ENCODE measurements around the gene HCN2. TPM values are rescaled to one million over a fixed set of nuclear protein-coding genes. Genes with fewer than 3 reads are reported as not detected.

The HCN2 gene
- total and polyA plus RNA-seq, 2 of the 8 experiments (the other 6 are each of a cell fraction or from before 2014, with no cell fraction given) = 1.0 to 4.0 TPM

GRCh38 chr19:596263-596655 lies 6.6 kb downstream of the HCN2 start:
- Histone ChIP-seq H2BK5ac (ENCODE audit: low read depth, low read length) (no peak overlapping the region), H4K8ac (ENCODE audit: extremely low read depth, insufficient read depth, low read length) (peak overlapping the region; percentile 25; the same call in 1 of the 2 replicates), H3K9me3 (ENCODE audit: insufficient read depth in 2 of 2, low read depth in 1 of 2, low read length in 1 of 2) (peaks cover 0 to 2% of the 10 kb centered on the region in 2 experiments; a peak in 1 of 4 replicates), H3K23ac (ENCODE audit: insufficient read length) (no peak overlapping the region), H2BK120ac (replicated peaks; ENCODE audit: low read depth, low read length) (no peak overlapping the region), H3K4ac (replicated peaks; ENCODE audit: insufficient read length, low read depth, low read length) (no peak overlapping the region), H4K20me1 (replicated peaks in 1 of 2; ENCODE audit: control insufficient read depth in 1 of 2, insufficient read depth in 2 of 2, low read length in 2 of 2) (peaks cover 2 to 5% of the 10 kb centered on the region in 2 experiments), H3K14ac (ENCODE audit: insufficient read length) (no peak overlapping the region), H3K27ac (ENCODE audit: low read depth, low read length) (no peak overlapping the region), H3K4me2 (ENCODE audit: insufficient read depth in 1 of 2, low read depth in 2 of 2, low read length in 2 of 2) (no peak overlapping the region), H3K79me1 (ENCODE audit: low read depth, low read length) (no peaks in the 10 kb centered on the region), H2BK12ac (ENCODE audit: low read depth, low read length) (no peak overlapping the region), H3K9ac (replicated peaks in 1 of 4; ENCODE audit: extremely low read depth in 1 of 4, low read depth in 3 of 4, low read length in 3 of 4) (no peak overlapping the region), H3K79me2 (ENCODE audit: control insufficient read depth in 1 of 2, insufficient read depth in 2 of 2, low read length in 2 of 2) (no peaks in the 10 kb centered on the region), H4K5ac (ENCODE audit: insufficient read length, low read depth, low read length) (no peak overlapping the region), H2AK5ac (ENCODE audit: low read depth, low read length) (no peak overlapping the region), H3K36me3 (ENCODE audit: control insufficient read depth in 2 of 4, insufficient read depth in 4 of 4, low read length in 3 of 4) (no peaks in the 10 kb centered on the region), H3K4me1 (replicated peaks in 1 of 4; ENCODE audit: control insufficient read depth in 3 of 4, insufficient read depth in 4 of 4, low read length in 3 of 4) (no peaks in the 10 kb centered on the region), H2AFZ (ENCODE audit: low read length) (no peak overlapping the region), H4K91ac (replicated peaks; ENCODE audit: insufficient read length, low read length) (no peak overlapping the region), H3K56ac (replicated peaks; ENCODE audit: insufficient read length, low read depth, low read length) (no peak overlapping the region), H3K18ac (ENCODE audit: extremely low read depth, low read length) (no peak overlapping the region), H3K23me2 (ENCODE audit: low read depth, low read length) (no peaks in the 10 kb centered on the region), H3K4me3 (ENCODE audit: extremely low read depth in 1 of 4, insufficient read depth in 2 of 4, low read depth in 3 of 4, low read length in 4 of 4) (no peak overlapping the region), H2BK20ac (ENCODE audit: low read length) (no peak overlapping the region), H2BK15ac (ENCODE audit: low read length) (no peak overlapping the region), H3K27me3 (replicated peaks in 1 of 4; ENCODE audit: control insufficient read depth in 3 of 4, extremely low read depth in 1 of 4, insufficient read depth in 3 of 4, low read length in 3 of 4) (peaks cover under 1 to 15% (median 8%) of the 10 kb centered on the region in 4 experiments)
- POLR2A ChIA-PET (ENCODE audit: partially characterized antibody) = interaction anchor here (1.1 to 1.5 kb wide), 3 partner anchors 19 to 64 kb away, joined by 3 to 6 read pairs (median 5); no protein-coding TSS in a partner anchor
- CTCF ChIA-PET (ENCODE audit: partially characterized antibody) = interaction anchor here (0.7 kb wide), 1 partner anchor 10 kb away, joined by 3 read pairs; no protein-coding TSS in a partner anchor
- DNase-seq (ENCODE audit: low read depth in 1 of 2, low spot score in 2 of 2) (no peak), FAIRE-seq (no peak)
- TF ChIP-seq SP1 (IDR thresholded peaks at IDR 0.05; ENCODE audit: low read depth, low read length) (no peak), KDM4A (IDR thresholded peaks at IDR 0.05; ENCODE audit: low read depth, low read length, severe bottlenecking) (no peak), CEBPB (IDR thresholded peaks at IDR 0.05; ENCODE audit: low read depth, low read length) (no peak), TAF1 (IDR thresholded peaks at IDR 0.05; ENCODE audit: low read depth, low read length) (no peak), KDM5A (IDR thresholded peaks at IDR 0.05; ENCODE audit: low read length) (no peak), NANOG (IDR thresholded peaks at IDR 0.05; ENCODE audit: insufficient read depth, low read depth, low read length, poor library complexity, severe bottlenecking) (no peak), NRF1 (IDR thresholded peaks at IDR 0.05; ENCODE audit: low read depth, low read length) (no peak), CHD1 (IDR thresholded peaks at IDR 0.05; ENCODE audit: low read depth, low read length) (no peak), RFX5 (IDR thresholded peaks at IDR 0.05; ENCODE audit: borderline replicate concordance, low read depth, low read length) (no peak), POLR2A (IDR thresholded peaks at IDR 0.05; ENCODE audit: control extremely low read depth in 1 of 2, low read depth in 2 of 2, low read length in 2 of 2) (no peak), SP4 (IDR thresholded peaks at IDR 0.05; ENCODE audit: low read length) (no peak)
- 90% methylated on average over 12 of the region's 16 CpGs; no CpG with 5 or more reads in 1 of the 2 experiments for WGBS, 2 experiments (ENCODE audit: extremely low coverage in 1 of 2, insufficient coverage in 1 of 2, insufficient read length in 1 of 2, insufficient replicate concordance in 2 of 2, low coverage in 1 of 2, low lambda C conversion rate in 2 of 2, missing lambda C conversion rate in 1 of 2)
